Brain pericyte (primary cell): ENCODE results near the gene AMH.

Source experiments
- DNase-seq: peaks from one replicate; pipeline ENCODE4 v3.0.0-alpha.2; 2012; ENCODE audit warnings: low read depth, low spot score

AMH gene

GRCh38 chr19:2248136-2249009, 750 bp upstream of the AMH start:
- no peak for DNase-seq

GRCh38 chr19:2249880-2250765, 1.0 kb downstream of the AMH start:
- no peak for DNase-seq

GRCh38 chr19:2250766-2251105, 1.6 kb downstream of the AMH start:
- DNase-seq = no peak

- no peak for DNase-seq
Measured at GRCh38 chr19:2251106-2252054, 2.3 kb downstream of the AMH start.

- no peak for DNase-seq
Measured at GRCh38 chr19:2252055-2252796, 3.1 kb downstream of the AMH start.

GRCh38 chr19:2252797-2253105, 3.6 kb downstream of the AMH start:
- no peak for DNase-seq

- no peak for DNase-seq
Measured at GRCh38 chr19:2253106-2254063, 4.3 kb downstream of the AMH start.

GRCh38 chr19:2254064-2254872, 5.1 kb downstream of the AMH start:
- no peak for DNase-seq

- no peak for DNase-seq
Measured at GRCh38 chr19:2255112-2255845, 6.2 kb downstream of the AMH start.

GRCh38 chr19:2255982-2256685, 7.0 kb downstream of the AMH start, which contains the start of gene JSRP1:
JSRP1 (minus strand) TSS chr19:2256417; CDS start chr19:2255314, 1,103 bp downstream.
- DNase-seq = no peak

GRCh38 chr19:2259336-2259735, 10.2 kb downstream of the AMH start:
- no peak for DNase-seq

- no peak for DNase-seq
Measured at GRCh38 chr19:2260341-2260805, 11.2 kb downstream of the AMH start.

GRCh38 chr19:2261438-2262172, 12.5 kb downstream of the AMH start:
- DNase-seq = no peak

- DNase-seq = no peak
Measured at GRCh38 chr19:2266183-2266993, 17.3 kb downstream of the AMH start.

- DNase-seq = no peak
Measured at GRCh38 chr19:2268480-2268830, 19.3 kb downstream of the AMH start.

- no peak for DNase-seq
Measured at GRCh38 chr19:2268861-2269243, 19.7 kb downstream of the AMH start.
